Ammon's horn (tissue), 1 donor: ENCODE measurements around the gene CNOT6L.

ENCODE experiments used
- DNase-seq: peaks from one replicate; pipeline ENCODE4 v3.0.0-alpha.2; 2016; ENCODE audit warnings: low spot score

Gene CNOT6L

DNA sequence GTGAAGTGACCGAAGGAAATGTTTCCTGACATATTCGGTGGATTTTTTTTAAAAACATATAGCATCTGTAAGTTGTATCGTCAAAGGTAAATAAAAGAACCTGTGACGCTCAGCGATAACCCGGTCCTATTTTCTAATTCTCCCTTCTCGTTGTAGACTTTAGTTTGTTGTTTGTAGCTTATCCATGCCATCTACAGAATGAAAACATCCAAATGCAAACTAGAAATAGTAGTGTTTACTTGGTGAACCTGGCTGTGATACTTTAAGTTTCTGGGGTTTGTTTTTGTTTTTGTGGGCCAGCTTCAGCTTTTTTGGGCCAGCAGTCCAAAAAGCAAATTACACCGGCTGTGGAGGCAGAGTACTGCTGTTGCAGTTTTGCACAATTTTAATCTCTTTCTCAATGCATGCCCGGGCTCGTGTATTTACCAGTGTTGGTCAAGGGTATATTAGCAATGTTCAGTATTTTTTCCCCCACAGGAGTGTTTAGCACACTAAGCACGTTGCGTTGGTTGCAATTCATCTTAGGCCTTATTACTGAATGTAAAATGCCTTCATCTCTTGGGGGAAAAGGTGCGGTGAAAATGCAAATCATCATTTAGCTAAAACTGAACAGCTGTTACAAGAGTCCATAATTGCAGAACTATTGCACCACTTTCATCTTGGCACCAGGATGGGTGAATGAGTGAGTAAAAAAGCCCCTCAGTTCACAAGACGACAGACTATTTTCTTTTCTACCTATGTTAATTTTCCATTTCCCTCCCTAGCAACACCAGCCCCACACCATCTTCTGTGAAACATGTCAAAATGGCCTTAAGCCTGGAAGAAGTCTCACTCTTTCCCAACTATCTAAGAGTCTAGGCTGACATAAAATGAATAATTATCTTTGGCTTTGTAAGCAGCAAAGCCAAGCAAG, 1.7 kb upstream of the CNOT6L start:
- peak; percentile 10 for DNase-seq

- peak; percentile 97 for DNase-seq
Observed at GRCh38 chr4:77819843-77820648, 878 bp upstream of the CNOT6L start.

DNA sequence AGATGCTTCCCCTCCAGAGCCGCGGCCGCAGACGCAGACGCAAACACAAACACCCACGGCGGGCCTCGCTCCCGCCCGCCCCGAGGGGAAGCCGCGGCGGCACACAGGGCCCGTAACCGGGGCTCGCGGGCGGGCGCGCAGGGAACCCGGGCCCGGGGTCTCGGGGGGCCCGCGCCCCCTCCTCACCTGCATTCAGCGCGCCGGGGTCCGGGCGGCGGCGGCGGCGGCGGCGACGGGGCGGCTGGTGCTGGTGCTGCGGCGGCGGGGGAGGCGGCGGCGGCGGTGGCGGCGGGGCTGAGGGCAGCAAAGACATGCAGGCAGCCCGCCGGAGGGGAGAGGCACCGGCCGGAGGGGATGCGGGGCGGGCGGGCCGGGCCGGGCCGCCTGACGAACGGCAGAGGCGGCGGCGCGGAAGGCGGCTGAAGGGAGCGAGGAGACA, 255 bp upstream of the CNOT6L start:
- peak; percentile 25 for DNase-seq

DNA sequence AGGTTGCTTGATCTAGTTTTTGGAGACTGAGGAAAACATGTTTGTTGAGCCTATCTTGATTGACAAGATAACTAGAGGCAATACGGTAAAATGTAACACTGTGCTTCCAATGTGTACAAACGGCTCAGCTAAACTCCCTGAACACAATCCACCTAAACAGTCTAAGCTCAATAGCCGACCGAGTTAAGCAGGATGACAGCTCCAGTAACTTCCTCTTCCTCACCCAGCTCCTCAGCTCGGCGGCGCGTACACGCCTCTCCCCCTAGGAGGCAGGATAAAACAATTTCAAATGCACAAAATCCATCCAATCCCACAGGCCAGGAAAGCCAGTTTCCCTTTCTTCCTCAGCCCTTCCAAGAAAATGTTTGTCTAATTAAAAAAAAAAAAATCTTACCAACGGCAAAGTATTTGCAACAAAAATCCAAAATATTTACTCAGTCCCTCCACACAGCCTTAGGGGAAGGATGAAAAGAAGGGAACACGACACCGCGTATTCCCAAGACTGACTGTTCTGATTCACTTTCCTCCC, 1.0 kb downstream of the CNOT6L start:
- DNase-seq, result peak; percentile 90

GRCh38 chr4:77817304-77818072, 1.7 kb downstream of the CNOT6L start:
- DNase-seq, result peak; percentile 3

DNA sequence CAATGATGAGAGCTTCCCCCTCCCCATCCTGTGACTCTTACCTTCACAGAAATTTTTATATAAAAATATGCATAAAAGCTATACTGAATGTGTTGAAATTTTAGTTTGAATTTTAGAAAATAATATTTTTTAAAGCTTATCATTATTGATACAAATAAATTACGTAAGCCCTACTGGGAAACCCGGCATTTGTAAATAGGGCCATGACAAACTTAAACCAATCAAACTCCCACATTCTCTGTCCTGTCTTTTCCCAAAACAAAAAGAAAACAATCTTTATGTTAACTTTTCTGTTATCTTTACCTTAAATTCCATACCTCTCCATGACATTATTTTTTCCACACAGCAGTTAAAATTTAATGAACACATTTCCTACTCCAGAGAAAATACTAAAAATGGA, 2.6 kb downstream of the CNOT6L start:
- no peak for DNase-seq

GRCh38 chr4:77815636-77816035, 3.5 kb downstream of the CNOT6L start:
- DNase-seq, result no peak

- DNase-seq, result no peak
Observed at GRCh38 chr4:77805840-77806239, 13.3 kb downstream of the CNOT6L start.

DNA sequence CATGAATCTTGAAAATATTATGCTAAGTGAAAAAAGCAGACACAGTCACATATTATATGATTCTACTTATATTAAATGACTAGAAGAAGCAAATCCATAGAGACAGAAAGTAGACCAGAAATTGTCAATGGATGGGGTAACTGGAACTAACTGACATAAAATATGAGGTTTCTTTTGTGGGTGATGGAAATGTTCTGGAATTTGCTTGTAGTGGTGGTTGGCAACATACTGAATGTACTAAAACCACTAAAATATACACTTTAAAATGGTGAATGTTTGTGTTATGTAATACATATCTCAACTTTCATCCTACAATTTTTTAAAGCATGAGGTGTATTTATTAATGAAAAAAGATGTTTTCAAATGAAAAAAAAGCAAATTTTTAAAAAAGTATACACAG, 14.7 kb downstream of the CNOT6L start:
- DNase-seq, result no peak

GRCh38 chr4:77802402-77802801, 16.8 kb downstream of the CNOT6L start:
- no peak for DNase-seq

- DNase-seq, result no peak
Observed at GRCh38 chr4:77801260-77801608, 17.9 kb downstream of the CNOT6L start.

DNA sequence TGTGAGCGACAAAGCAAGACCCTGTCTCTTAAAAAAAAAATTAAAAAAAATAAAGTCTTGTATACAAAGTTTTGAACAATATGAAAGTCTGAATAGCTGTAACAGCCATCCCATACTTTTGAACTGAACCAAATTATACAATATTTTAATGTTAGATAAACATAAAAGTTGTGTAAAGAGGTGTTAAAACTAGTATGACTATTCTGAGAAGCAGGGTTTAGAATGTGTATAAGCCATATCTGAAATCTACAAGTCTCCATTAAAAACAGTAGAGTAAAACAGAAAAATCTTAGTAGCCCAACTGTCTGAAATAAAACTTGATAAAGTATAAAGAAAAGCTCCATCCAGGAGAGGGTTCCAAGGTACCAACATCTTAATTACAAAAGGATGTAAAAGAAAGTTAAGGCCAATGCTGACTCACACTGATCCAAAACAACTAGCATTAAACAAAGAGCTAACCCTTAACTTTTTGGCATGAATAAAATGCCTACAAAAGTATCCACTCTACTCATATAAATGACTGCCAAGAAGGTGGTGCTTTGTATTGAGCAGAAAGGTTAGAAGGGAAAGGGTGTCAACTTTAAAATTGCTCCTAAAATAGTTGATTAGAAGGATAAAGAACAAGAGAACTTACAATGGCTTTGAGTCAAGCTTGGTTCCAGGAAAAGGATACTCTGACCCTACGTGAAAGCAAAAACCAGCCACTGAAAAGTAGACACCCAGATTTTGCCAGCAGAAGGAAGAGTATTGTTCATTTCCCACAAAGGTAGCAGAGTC, 18.5 kb downstream of the CNOT6L start:
- DNase-seq, result no peak

- DNase-seq, result no peak
Observed at GRCh38 chr4:77800077-77800476, 19.1 kb downstream of the CNOT6L start.

DNA sequence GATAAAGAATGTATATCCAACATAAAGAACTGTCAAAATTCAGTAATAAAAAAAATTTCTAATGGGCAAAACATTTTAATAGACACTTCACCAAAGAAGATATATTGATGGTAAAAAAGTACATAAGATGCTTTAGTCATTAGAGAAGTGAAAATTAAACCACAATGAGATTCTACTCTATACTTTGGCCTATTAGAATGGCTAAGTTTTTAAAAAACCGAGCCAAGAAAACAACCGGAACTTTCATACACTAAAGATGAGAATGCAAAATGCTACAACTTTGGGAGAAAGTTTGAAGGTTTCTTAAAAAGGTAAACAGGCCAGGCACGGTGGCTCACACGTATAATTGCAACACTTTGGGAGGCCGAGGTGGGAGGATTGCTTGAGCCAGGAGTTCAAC, 20.8 kb downstream of the CNOT6L start:
- DNase-seq, result no peak

GRCh38 chr4:77797239-77797638, 21.9 kb downstream of the CNOT6L start:
- DNase-seq, result no peak

DNA sequence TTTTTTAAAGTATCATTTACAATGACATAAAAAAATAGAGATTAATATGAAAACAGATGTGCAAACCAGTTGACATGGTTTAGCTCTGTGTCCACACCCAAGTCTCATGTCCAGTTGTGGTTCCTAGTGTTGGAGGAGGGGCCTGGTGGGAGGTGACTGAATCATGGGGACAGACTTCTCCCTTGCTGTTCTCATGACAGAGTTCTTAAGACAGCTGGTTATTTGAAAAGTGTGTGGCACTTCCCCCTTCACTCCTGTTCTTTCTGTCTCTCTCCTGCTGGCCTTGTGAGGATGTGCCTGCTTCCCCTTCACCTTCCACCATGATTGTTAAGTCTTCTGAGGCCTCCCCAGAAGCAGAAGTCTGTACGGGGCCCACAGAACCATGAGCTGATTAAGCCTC, 23.8 kb downstream of the CNOT6L start:
- no peak for DNase-seq

DNA sequence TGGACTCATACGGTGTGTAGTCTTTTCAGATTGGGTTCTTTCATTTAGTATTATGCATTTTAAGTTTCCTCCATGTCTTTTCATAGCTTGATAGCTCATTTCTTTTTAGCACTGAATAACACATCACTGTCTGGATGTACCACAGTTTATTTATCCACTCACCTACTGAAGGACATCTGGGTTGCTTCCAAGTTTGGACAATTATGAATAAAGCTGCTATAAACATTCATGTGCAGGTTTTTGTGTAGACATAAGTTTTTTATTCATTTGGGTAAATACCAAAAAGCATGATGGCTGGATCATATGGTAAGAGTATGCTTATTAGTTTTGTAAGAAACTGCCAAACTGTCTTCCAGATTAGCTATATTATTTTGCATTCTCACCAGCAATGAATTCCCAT, 29.0 kb downstream of the CNOT6L start:
- no peak for DNase-seq

DNA sequence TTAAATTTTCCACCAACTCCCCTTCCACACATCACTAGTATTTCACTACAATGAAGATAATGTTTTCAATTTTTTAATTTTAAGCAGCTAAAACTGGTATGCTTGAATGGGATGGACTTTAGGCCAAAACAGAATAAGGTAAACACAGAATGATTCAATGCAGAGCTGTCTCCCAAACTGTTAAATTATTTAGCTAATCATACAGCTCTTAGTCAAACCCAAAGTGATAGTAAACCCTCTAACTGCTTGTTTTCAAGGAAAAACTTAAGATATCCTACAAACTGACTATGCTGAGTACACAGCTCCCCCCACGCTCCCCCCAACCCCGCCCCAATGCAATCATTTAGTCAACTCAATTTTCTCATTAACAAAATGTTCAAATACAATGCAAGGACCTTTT, 30.2 kb downstream of the CNOT6L start:
- no peak for DNase-seq

DNA sequence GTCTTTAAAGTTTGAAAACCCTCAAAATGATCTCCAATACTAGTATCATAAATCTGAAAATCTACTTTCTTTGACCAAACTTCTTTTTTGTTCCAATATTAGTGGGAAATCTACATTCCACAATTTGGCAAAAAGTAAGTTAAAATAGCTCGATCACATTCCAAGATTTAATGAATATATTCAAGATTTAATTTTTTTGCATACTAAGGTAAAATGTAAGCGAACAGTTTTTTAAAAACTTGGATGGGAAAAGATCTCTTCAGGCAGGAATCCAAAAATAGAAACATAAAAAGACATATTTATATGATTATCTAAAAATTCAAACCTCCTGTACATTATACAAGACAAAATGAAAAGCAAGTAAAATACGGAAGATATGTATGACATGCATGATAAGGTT, 31.2 kb downstream of the CNOT6L start:
- no peak for DNase-seq

GRCh38 chr4:77785669-77786068, 33.5 kb downstream of the CNOT6L start:
- DNase-seq, result no peak

GRCh38 chr4:77783895-77784294, 35.3 kb downstream of the CNOT6L start:
- no peak for DNase-seq
